Measurements from ENCODE around the gene SLC12A6. TPM values are rescaled to one million over a fixed set of nuclear protein-coding genes. Genes with fewer than 3 reads are reported as not detected.

Gene SLC12A6
- total and polyA plus RNA-seq, 2 of the 13 experiments (the other 11 are each of a cell fraction or from before 2014, with no cell fraction given), result 15.2 to 30.1 TPM

GRCh38 chr15:34342737-34343575 is 5.4 kb upstream of the SLC12A6 start, which contains the start of the genes NOP10 and NUTM1 (continued):
- TF ChIP-seq ZNF770 (CRISPR knock-in tag; IDR thresholded peaks at IDR 0.05) (no peak; the same call in 1 of the 2 replicates), AHR (CRISPR knock-in tag; IDR thresholded peaks at IDR 0.05) (no peak), ZNF496 (CRISPR knock-in tag; IDR thresholded peaks at IDR 0.05; ENCODE audit: insufficient replicate concordance) (no peak), YY1 (IDR thresholded peaks at IDR 0.05; ENCODE audit: insufficient read depth, insufficient replicate concordance, low read depth, low read length) (peak; percentile 62), BRCA1 (CRISPR knock-in tag; IDR thresholded peaks at IDR 0.05) (peak; percentile 64; the same call in 1 of the 2 replicates), TBL1XR1 (IDR thresholded peaks at IDR 0.05; ENCODE audit: borderline replicate concordance, low read length, partially characterized antibody) (no peak), TERF1 (CRISPR knock-in tag; IDR thresholded peaks at IDR 0.05) (no peak), CREM (IDR thresholded peaks at IDR 0.05) (peak; percentile 77), CREM (CRISPR knock-in tag; IDR thresholded peaks at IDR 0.05) (no peak), ZBTB10 (CRISPR knock-in tag; IDR thresholded peaks at IDR 0.05; ENCODE audit: borderline replicate concordance) (no peak), ZNF382 (CRISPR knock-in tag; IDR thresholded peaks at IDR 0.05; ENCODE audit: borderline replicate concordance) (no peak), MXI1 (IDR thresholded peaks at IDR 0.05; ENCODE audit: borderline replicate concordance, low read depth, low read length) (peak; percentile 80; the same call in 2 of the 3 replicates), MNT (IDR thresholded peaks at IDR 0.05) (peak; percentile 62), ZNF3 (CRISPR knock-in tag; IDR thresholded peaks at IDR 0.05) (no peak; the same call in 1 of the 2 replicates), ZNF678 (CRISPR knock-in tag; IDR thresholded peaks at IDR 0.05) (no peak), MAFG (CRISPR knock-in tag; IDR thresholded peaks at IDR 0.05) (no peak), SOX13 (IDR thresholded peaks at IDR 0.05) (no peak), SOX13 (CRISPR knock-in tag; conservative IDR thresholded peaks at IDR 0.05 in 1 of 2, IDR thresholded peaks at IDR 0.05 in 1 of 2) (peak in 1 of 2 experiments; percentile 48; a peak in 1 of 4 replicates), ZNF766 (CRISPR knock-in tag; IDR thresholded peaks at IDR 0.05; ENCODE audit: borderline replicate concordance) (no peak), NFE2 (CRISPR knock-in tag; IDR thresholded peaks at IDR 0.05) (no peak), KDM1A (CRISPR knock-in tag; IDR thresholded peaks at IDR 0.05) (no peak)

Data from HepG2 (cell line).